Measurements from ENCODE around the gene AQP12B.

The AQP12B gene

DNA sequence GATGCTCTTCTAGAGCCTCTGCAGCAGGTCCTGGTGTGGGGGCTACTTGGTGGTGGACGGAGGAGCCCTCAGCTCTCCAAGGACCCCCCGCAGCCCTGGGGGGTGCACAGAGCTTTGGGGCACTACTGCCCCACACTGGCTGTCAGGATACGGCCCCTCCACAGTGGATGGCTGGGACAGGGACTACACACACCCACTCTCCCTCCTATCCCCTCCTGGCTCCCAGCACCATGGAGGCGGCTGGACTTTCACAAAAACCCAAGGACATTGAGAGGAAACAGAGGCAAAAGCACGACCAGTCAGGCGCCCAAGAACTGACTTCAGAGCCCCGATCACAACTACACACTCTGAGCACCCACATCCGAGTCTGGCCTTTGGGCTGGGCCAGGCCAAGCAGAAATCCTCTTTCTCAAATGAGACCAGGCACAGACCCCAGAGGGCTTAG is 44.8 kb downstream of the AQP12B start:
- no peaks in the 10 kb centered on the region for H3K4me1 ChIP-seq (ENCODE audit: low read length)
- no peaks in the 10 kb centered on the region for H3K79me2 ChIP-seq (ENCODE audit: low read length)
- no peaks in the 10 kb centered on the region for H4K20me1 ChIP-seq (ENCODE audit: insufficient read depth, low read length)
- H3K27ac ChIP-seq (ENCODE audit: low read length) = no peak overlapping the region
- no peak overlapping the region for H3K4me2 ChIP-seq (ENCODE audit: low read length)
- H3K9ac ChIP-seq (ENCODE audit: low read length) = no peak overlapping the region
- H3K4me3 ChIP-seq (ENCODE audit: low read length) = no peak overlapping the region
- no peaks in the 10 kb centered on the region for H3K9me3 ChIP-seq (ENCODE audit: insufficient read depth, low read length)
- no peaks in the 10 kb centered on the region for H3K36me3 ChIP-seq (replicated peaks; ENCODE audit: low read depth, low read length)
- TF ChIP-seq EZH2phosphoT487 (IDR thresholded peaks at IDR 0.05; ENCODE audit: low read depth) = no peak
- TF ChIP-seq, protein P1, sequence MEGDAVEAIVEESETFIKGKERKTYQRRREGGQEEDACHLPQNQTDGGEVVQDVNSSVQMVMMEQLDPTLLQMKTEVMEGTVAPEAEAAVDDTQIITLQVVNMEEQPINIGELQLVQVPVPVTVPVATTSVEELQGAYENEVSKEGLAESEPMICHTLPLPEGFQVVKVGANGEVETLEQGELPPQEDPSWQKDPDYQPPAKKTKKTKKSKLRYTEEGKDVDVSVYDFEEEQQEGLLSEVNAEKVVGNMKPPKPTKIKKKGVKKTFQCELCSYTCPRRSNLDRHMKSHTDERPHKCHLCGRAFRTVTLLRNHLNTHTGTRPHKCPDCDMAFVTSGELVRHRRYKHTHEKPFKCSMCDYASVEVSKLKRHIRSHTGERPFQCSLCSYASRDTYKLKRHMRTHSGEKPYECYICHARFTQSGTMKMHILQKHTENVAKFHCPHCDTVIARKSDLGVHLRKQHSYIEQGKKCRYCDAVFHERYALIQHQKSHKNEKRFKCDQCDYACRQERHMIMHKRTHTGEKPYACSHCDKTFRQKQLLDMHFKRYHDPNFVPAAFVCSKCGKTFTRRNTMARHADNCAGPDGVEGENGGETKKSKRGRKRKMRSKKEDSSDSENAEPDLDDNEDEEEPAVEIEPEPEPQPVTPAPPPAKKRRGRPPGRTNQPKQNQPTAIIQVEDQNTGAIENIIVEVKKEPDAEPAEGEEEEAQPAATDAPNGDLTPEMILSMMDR (IDR thresholded peaks at IDR 0.05; ENCODE audit: low read depth, low read length) = no peak
- H2AFZ ChIP-seq (ENCODE audit: low read depth, low read length) = no peak overlapping the region
- H3K27me3 ChIP-seq (ENCODE audit: low read depth, low read length) = no peaks in the 10 kb centered on the region

DNA sequence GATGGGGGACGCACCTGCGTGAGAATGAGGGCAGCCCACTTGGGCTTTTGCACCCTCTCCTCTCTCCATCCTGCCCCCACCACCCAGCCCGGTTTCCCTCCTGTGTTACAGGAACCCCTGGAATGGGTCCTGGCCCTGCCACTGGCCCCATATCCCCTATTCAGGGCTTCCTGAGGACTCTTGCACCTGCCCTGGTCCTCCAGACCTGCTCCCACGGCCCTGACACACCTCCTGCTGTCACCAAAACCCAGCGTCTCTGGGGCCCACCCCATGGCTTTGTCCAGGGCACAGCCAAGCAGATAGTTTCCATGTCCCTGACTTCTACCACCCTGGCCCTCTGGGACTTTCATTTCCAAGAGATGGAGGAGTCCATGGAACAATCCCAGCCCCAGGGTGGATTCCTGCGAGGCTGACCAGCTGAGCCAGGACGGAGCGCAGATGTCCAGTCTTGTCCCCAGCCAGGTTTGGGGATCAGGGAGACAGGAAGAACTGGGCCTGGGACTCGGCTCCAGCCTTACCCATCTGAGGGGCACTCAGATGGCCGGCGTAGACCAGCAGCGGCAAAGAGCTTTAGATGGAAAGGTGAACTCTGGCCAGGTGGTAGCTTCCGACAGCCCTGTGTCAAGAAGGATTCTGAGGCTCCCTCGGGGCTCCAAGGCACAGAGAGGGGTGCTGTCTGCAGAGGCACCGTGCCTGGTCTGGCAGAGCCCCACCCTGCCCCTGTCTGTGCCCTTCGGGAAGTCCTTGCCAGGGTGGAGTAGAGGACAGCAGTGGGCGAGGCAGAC is 45.4 kb downstream of the AQP12B start:
- H3K4me3 ChIP-seq (ENCODE audit: low read length) = no peak overlapping the region
- no peaks in the 10 kb centered on the region for H3K36me3 ChIP-seq (replicated peaks; ENCODE audit: low read depth, low read length)
- TF ChIP-seq, protein P1 (IDR thresholded peaks at IDR 0.05; ENCODE audit: low read depth, low read length) = no peak
- TF ChIP-seq EZH2phosphoT487 (IDR thresholded peaks at IDR 0.05; ENCODE audit: low read depth) = no peak
- no peaks in the 10 kb centered on the region for H3K27me3 ChIP-seq (ENCODE audit: low read depth, low read length)
- H3K4me1 ChIP-seq (ENCODE audit: low read length) = no peaks in the 10 kb centered on the region
- no peak overlapping the region for H3K4me2 ChIP-seq (ENCODE audit: low read length)
- H3K9ac ChIP-seq (ENCODE audit: low read length) = no peak overlapping the region
- no peaks in the 10 kb centered on the region for H3K9me3 ChIP-seq (ENCODE audit: insufficient read depth, low read length)
- no peaks in the 10 kb centered on the region for H3K79me2 ChIP-seq (ENCODE audit: low read length)
- H2AFZ ChIP-seq (ENCODE audit: low read depth, low read length) = no peak overlapping the region
- H3K27ac ChIP-seq (ENCODE audit: low read length) = no peak overlapping the region
- no peaks in the 10 kb centered on the region for H4K20me1 ChIP-seq (ENCODE audit: insufficient read depth, low read length)

DNA sequence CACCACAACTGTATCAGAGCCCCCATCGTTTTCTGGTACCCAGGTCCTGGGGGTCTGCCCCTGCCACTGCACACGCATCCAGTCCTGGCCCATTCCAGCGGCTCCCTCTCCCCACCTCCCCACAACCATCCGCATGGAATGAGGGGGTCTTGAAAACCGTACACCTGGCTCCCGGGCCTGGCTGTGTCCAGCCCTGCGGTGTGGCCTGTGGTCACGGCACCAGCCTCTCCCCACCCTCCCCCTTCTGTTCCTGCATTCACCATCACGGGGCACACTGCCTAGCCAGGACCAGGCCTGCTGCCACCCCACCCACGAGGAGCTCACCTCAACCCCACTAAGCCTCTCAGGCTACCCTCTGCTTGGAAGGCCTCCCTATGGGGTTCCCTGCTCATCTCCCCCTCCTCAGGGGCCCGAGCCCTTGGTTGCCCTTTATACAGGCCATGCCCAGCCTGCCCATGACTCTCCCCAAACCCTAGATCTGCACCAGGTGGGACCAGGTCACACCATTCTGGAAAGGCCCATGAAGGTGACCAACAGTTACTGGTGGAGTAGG is 46.0 kb downstream of the AQP12B start:
- Histone ChIP-seq H3K79me2 (ENCODE audit: low read length) (no peaks in the 10 kb centered on the region), H3K27ac (ENCODE audit: low read length) (no peak overlapping the region), H2AFZ (ENCODE audit: low read depth, low read length) (no peak overlapping the region), H3K36me3 (replicated peaks; ENCODE audit: low read depth, low read length) (no peaks in the 10 kb centered on the region), H3K27me3 (ENCODE audit: low read depth, low read length) (no peaks in the 10 kb centered on the region), H4K20me1 (ENCODE audit: insufficient read depth, low read length) (no peaks in the 10 kb centered on the region), H3K4me2 (ENCODE audit: low read length) (no peak overlapping the region), H3K4me1 (ENCODE audit: low read length) (no peaks in the 10 kb centered on the region), H3K9me3 (ENCODE audit: insufficient read depth, low read length) (no peaks in the 10 kb centered on the region), H3K4me3 (ENCODE audit: low read length) (no peak overlapping the region), H3K9ac (ENCODE audit: low read length) (no peak overlapping the region)
- TF ChIP-seq, protein P1 (IDR thresholded peaks at IDR 0.05; ENCODE audit: low read depth, low read length) = no peak
- TF ChIP-seq EZH2phosphoT487 (IDR thresholded peaks at IDR 0.05; ENCODE audit: low read depth) = no peak

DNA sequence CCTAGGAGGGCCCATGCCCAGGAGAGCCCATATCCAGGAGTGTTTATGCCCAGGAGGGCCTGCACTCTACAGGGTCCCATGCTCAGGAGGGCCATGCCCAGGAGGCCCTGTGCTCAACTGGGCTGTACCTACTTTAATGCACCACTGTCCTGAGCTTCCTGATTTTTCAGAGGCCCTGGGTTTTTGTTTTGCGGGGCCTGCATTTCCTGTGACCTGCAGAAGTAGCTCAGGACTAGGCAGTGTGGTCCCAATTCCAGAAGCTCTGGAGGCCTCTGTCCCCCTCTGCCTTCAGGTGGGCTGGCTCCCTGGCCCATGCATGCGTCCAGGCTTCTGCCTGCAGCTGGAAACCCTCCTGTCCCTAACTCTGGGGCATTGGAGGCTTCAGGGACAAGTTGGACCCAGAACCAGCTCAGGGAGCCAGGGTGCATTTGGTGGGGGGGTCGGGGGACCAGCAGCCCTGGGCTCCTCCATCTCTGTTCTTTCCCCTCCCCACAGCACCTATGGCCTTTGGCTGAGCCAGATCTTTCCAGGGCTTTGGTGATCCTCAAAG is 46.6 kb downstream of the AQP12B start:
- Histone ChIP-seq H3K27ac (ENCODE audit: low read length) (no peak overlapping the region), H4K20me1 (ENCODE audit: insufficient read depth, low read length) (no peaks in the 10 kb centered on the region), H3K9ac (ENCODE audit: low read length) (no peak overlapping the region), H3K9me3 (ENCODE audit: insufficient read depth, low read length) (no peaks in the 10 kb centered on the region), H3K4me2 (ENCODE audit: low read length) (no peak overlapping the region), H3K4me1 (ENCODE audit: low read length) (no peaks in the 10 kb centered on the region), H3K79me2 (ENCODE audit: low read length) (no peaks in the 10 kb centered on the region), H3K27me3 (ENCODE audit: low read depth, low read length) (no peaks in the 10 kb centered on the region), H2AFZ (ENCODE audit: low read depth, low read length) (no peak overlapping the region), H3K4me3 (ENCODE audit: low read length) (no peak overlapping the region), H3K36me3 (replicated peaks; ENCODE audit: low read depth, low read length) (no peaks in the 10 kb centered on the region)
- no peak for TF ChIP-seq EZH2phosphoT487 (IDR thresholded peaks at IDR 0.05; ENCODE audit: low read depth)
- TF ChIP-seq, protein P1 (IDR thresholded peaks at IDR 0.05; ENCODE audit: low read depth, low read length) = no peak

All from OCI-LY3 (cell line).